IMR-90 (cell line): ENCODE measurements around the gene COQ2. TPM values are rescaled to one million over a fixed set of nuclear protein-coding genes. Genes with fewer than 3 reads are reported as not detected.

Source experiments
- ATAC-seq: fragments of 200-7000 bp; cut with Tn5 transposase; 2 replicates; pipeline ENCODE4 v1.9.1; 2020; ENCODE audit warnings: low read depth, mild to moderate bottlenecking, moderate library complexity
- BruUV-seq: library from RNA; stranded (reverse); fragments of 400-500 nt; replicated peaks from 2 replicates; lab custom pipeline; 2021; lab: Mats Ljungman, UMichigan
- CTCF ChIA-PET: fragments of 300-600 bp; formaldehyde crosslinking; extraction: SDS; loops from one replicate; lab custom pipeline; 2021; ENCODE audit warnings: antibody characterized with exemption; lab: Yijun Ruan, JAX
- POLR2A ChIA-PET: fragments of 300-600 bp; sonication (Branson Sonifier 250); formaldehyde crosslinking; loops from one replicate; lab custom pipeline; 2022; ENCODE audit warnings: antibody characterized with exemption; ENCODE audit not compliant: unreplicated experiment; lab: Charles Lee
- DNase-seq: peaks from one replicate; pipeline ENCODE4 v3.0.0; 2013
- H2AFZ ChIP-seq: replicated peaks from 2 replicates; pipeline ENCODE3; 2013; ENCODE audit warnings: low read length, mild to moderate bottlenecking; ENCODE audit not compliant: poor library complexity
- H2AK5ac ChIP-seq: 2 replicates; pipeline ENCODE4 v1.6.1; 2013; ENCODE audit warnings: low read depth, low read length, inconsistent platforms
- H2AK9ac ChIP-seq: replicated peaks from 2 replicates; pipeline ENCODE3; 2013; ENCODE audit warnings: mild to moderate bottlenecking, low read depth, low read length, moderate library complexity; ENCODE audit not compliant: poor library complexity
- H2BK120ac ChIP-seq: 2 replicates; pipeline ENCODE4 v1.6.1; 2013; ENCODE audit warnings: low read depth, low read length, inconsistent platforms
- H2BK15ac ChIP-seq: 3 replicates; pipeline ENCODE4 v1.6.1; 2013; ENCODE audit warnings: low read depth, low read length, inconsistent platforms
- H2BK20ac ChIP-seq: 2 replicates; pipeline ENCODE4 v1.6.1; 2013; ENCODE audit warnings: low read depth, mild to moderate bottlenecking, inconsistent platforms, low read length, moderate library complexity
- H2BK5ac ChIP-seq: 2 replicates; pipeline ENCODE4 v1.6.1; 2013; ENCODE audit warnings: mild to moderate bottlenecking, low read depth, low read length, inconsistent platforms; ENCODE audit not compliant: poor library complexity, severe bottlenecking
- H3K14ac ChIP-seq: replicated peaks from 2 replicates; pipeline ENCODE4 v1.6.1; 2013; ENCODE audit warnings: low read depth, low read length, inconsistent platforms
- H3K18ac ChIP-seq: 2 replicates; pipeline ENCODE4 v1.6.1; 2013; ENCODE audit warnings: low read depth, low read length, control low read depth
- H3K23ac ChIP-seq: 2 replicates; pipeline ENCODE4 v1.6.1; 2013; ENCODE audit warnings: low read depth, low read length, inconsistent platforms
- H3K27ac ChIP-seq: 2 replicates; pipeline ENCODE4 v1.5.1; 2013; ENCODE audit warnings: mild to moderate bottlenecking, control low read depth, low read length; ENCODE audit not compliant: insufficient read depth
- H3K27me3 ChIP-seq: 2 replicates; pipeline ENCODE4 v1.6.1; 2013; ENCODE audit warnings: low read length; ENCODE audit not compliant: control insufficient read depth, insufficient read depth
- H3K36me3 ChIP-seq: 2 replicates; pipeline ENCODE4 v1.6.1; 2013; ENCODE audit warnings: low read length, mixed read lengths; ENCODE audit not compliant: control insufficient read depth, insufficient read depth
- H3K4ac ChIP-seq: 2 replicates; pipeline ENCODE4 v1.6.1; 2013; ENCODE audit warnings: low read depth, low read length, inconsistent platforms
- H3K4me1 ChIP-seq: 2 replicates; pipeline ENCODE4 v1.6.1; 2013; ENCODE audit warnings: low read length, mixed read lengths; ENCODE audit not compliant: control insufficient read depth, insufficient read depth
- H3K4me2 ChIP-seq: 2 replicates; pipeline ENCODE4 v1.6.1; 2013; ENCODE audit warnings: low read depth, mild to moderate bottlenecking, control low read depth, low read length, moderate library complexity
- H3K4me3 ChIP-seq: 2 replicates; pipeline ENCODE4 v1.5.1; 2013; ENCODE audit warnings: low read depth, mild to moderate bottlenecking, control low read depth, low read length, moderate library complexity; ENCODE audit not compliant: insufficient read depth
- H3K56ac ChIP-seq: 2 replicates; pipeline ENCODE4 v1.6.1; 2013; ENCODE audit warnings: low read length, inconsistent platforms; ENCODE audit not compliant: insufficient read depth; ENCODE audit errors: extremely low read depth
- H3K79me1 ChIP-seq, 2 experiments: 2 replicates each; pipeline ENCODE4 v1.6.1; 2013; ENCODE audit warnings: low read length in 2 of 2, inconsistent platforms in 1 of 2, low read depth in 1 of 2
- H3K9ac ChIP-seq: 2 replicates; pipeline ENCODE4 v1.6.1; 2013; ENCODE audit warnings: low read depth, low read length, control low read depth
- H3K9me1 ChIP-seq: 2 replicates; pipeline ENCODE4 v1.6.1; 2013; ENCODE audit warnings: low read length, inconsistent platforms; ENCODE audit not compliant: insufficient read depth
- H3K9me3 ChIP-seq: 2 replicates; pipeline ENCODE4 v1.6.1; 2013; ENCODE audit warnings: low read length; ENCODE audit not compliant: control insufficient read depth, insufficient read depth
- H4K20me1 ChIP-seq: 2 replicates; pipeline ENCODE4 v1.6.1; 2013; ENCODE audit warnings: low read length, inconsistent platforms; ENCODE audit not compliant: insufficient read depth
- H4K5ac ChIP-seq: 2 replicates; pipeline ENCODE4 v1.6.1; 2013; ENCODE audit warnings: mild to moderate bottlenecking, low read depth, low read length, control low read depth
- H4K8ac ChIP-seq, 2 experiments: 2 replicates each; pipeline ENCODE4 v1.6.1; 2013; ENCODE audit warnings: low read depth in 2 of 2, low read length in 2 of 2, control low read depth in 1 of 2, inconsistent platforms in 1 of 2
- H4K91ac ChIP-seq: 2 replicates; pipeline ENCODE4 v1.6.1; 2013; ENCODE audit warnings: low read depth, low read length, inconsistent platforms; ENCODE audit not compliant: insufficient read depth
- BHLHE40 ChIP-seq: fragments of 150-350 bp; IDR thresholded peaks from 2 replicates; pipeline ENCODE4 v1.6.1; 2016; ENCODE audit warnings: mild to moderate bottlenecking, low read depth, low read length
- CEBPB ChIP-seq: IDR thresholded peaks from 2 replicates; pipeline ENCODE4 v1.6.1; 2012; ENCODE audit warnings: low read depth, low read length, improper control_type of control experiment
- CHD1 ChIP-seq: IDR thresholded peaks from 2 replicates; pipeline ENCODE4 v1.6.1; 2012; ENCODE audit warnings: low read depth, low read length, improper control_type of control experiment
- FOS ChIP-seq: fragments of 150-350 bp; IDR thresholded peaks from 2 replicates; pipeline ENCODE4 v1.6.1; 2016; ENCODE audit warnings: low read depth, low read length
- MAFK ChIP-seq: IDR thresholded peaks from 2 replicates; pipeline ENCODE4 v1.6.1; 2012; ENCODE audit warnings: low read depth, low read length, improper control_type of control experiment
- MAZ ChIP-seq: IDR thresholded peaks from 2 replicates; pipeline ENCODE4 v1.6.1; 2012; ENCODE audit warnings: low read depth, mild to moderate bottlenecking, low read length, improper control_type of control experiment, moderate library complexity, borderline replicate concordance
- MXI1 ChIP-seq: IDR thresholded peaks from 2 replicates; pipeline ENCODE4 v1.6.1; 2012; ENCODE audit warnings: low read depth, mild to moderate bottlenecking, low read length, moderate library complexity, borderline replicate concordance
- NFE2L2 ChIP-seq: fragments of 150-350 bp; IDR thresholded peaks from 2 replicates; pipeline ENCODE4 v1.6.1; 2016; ENCODE audit warnings: low read depth, mild to moderate bottlenecking, low read length
- POLR2A ChIP-seq: IDR thresholded peaks from 2 replicates; pipeline ENCODE4 v1.6.1; 2012; ENCODE audit warnings: mild to moderate bottlenecking, low read depth, low read length
- RAD21 ChIP-seq: IDR thresholded peaks from 2 replicates; pipeline ENCODE4 v1.6.1; 2012; ENCODE audit warnings: low read length, improper control_type of control experiment
- RCOR1 ChIP-seq: IDR thresholded peaks from 2 replicates; pipeline ENCODE4 v1.6.1; 2012; ENCODE audit warnings: mild to moderate bottlenecking, low read length, improper control_type of control experiment; ENCODE audit not compliant: insufficient replicate concordance
- RFX5 ChIP-seq: IDR thresholded peaks from 2 replicates; pipeline ENCODE4 v1.8.0; 2012; ENCODE audit warnings: low read depth, mild to moderate bottlenecking, low read length, moderate library complexity
- SMC3 ChIP-seq: fragments of 150-350 bp; IDR thresholded peaks from 2 replicates; pipeline ENCODE4 v1.6.1; 2016; ENCODE audit warnings: low read depth, mild to moderate bottlenecking, antibody characterized with exemption, low read length, moderate library complexity
- WGBS, 2 experiments: methylation state at CpG; one replicate each; pipeline versions ENCODE4 v1.1.5 to v1.1.7; 2013; ENCODE audit warnings: missing lambda C conversion rate in 2 of 2; ENCODE audit not compliant: insufficient read length in 1 of 2; ENCODE audit errors: extremely low coverage in 2 of 2; 5-methylcytosine and 5-hydroxymethylcytosine counted together
- dilution Hi-C: fragments of 300-500 bp; cut with HindIII; formaldehyde crosslinking; loops from one replicate; pipeline ENCODE4 v1.14.3; 2018; ENCODE audit warnings: low sequenced_read_pairs; ENCODE audit not compliant: unreplicated experiment
- in situ Hi-C: fragments of 300-500 bp; cut with MboI; formaldehyde crosslinking; loops from 3 replicates; pipeline ENCODE4 v1.14.3; 2019; ENCODE audit warnings: low sequenced_read_pairs, inconsistent platforms, mixed read lengths
- intact Hi-C: fragments of 100-400 bp; cut with micrococcal nuclease; formaldehyde crosslinking; loops from 2 replicates; pipeline ENCODE4 v1.10.0; 2022
- polyA plus RNA-seq, 3 experiments: library from polyadenylated mRNA; depleted of rRNA; stranded (reverse); fragments of >200 nt; gene quantifications; 2 replicates each; pipeline ENCODE4 v1.2.3, GENCODE V29; 2012; ENCODE audit warnings: low replicate concordance in 1 of 3
- total RNA-seq: library from RNA; depleted of rRNA; stranded (reverse); fragments of >200 nt; gene quantifications from 2 replicates; pipeline ENCODE4 v1.2.3, GENCODE V29; 2012
- TF ChIP-seq, protein P1 (sequence below): fragments of 150-350 bp; IDR thresholded peaks from 2 replicates; pipeline ENCODE4 v1.6.1; 2017; ENCODE audit warnings: mild to moderate bottlenecking, antibody characterized with exemption, low read length, low read depth
- TF ChIP-seq, protein P2 (sequence below): conservative IDR thresholded peaks from 2 replicates; pipeline ENCODE4 v1.5.1; 2012; ENCODE audit warnings: mild to moderate bottlenecking, low read depth, low read length, improper control_type of control experiment
- TF ChIP-seq, protein P3 (sequence below): fragments of 150-350 bp; IDR thresholded peaks from 2 replicates; pipeline ENCODE4 v1.6.1; 2016; ENCODE audit warnings: low read depth, mild to moderate bottlenecking, low read length, moderate library complexity, borderline replicate concordance

Gene COQ2
- total and polyA plus RNA-seq, 2 of the 4 experiments (the other 2 are of a cell fraction), result 7.3 to 7.4 TPM

DNA sequence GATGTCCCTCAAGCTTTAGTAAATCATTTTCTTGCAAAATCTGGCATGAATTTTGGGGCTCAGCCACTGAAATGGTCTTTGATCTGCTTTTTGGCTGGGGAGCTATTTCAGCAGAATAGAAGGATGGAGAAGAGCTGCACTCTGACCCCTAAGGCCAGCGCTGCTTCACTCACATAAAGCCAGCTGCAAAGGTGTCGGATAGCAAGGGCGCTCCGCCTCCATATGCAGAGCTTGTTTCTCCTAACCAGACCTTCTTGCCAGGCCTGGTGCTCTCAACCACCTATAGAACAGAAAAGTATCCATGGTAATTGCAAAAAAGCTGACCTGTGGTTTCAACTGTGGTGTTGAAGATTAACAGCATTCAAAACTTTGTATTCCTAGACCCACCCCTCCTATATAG, 24.1 kb upstream of the COQ2 start:
- ChIA-PET CTCF (interaction anchor here (0.6 kb wide), 1 partner anchor 48 kb away, joined by 3 read pairs; no protein-coding TSS in a partner anchor), POLR2A (no interaction called here)
- no peaks in the 10 kb centered on the region for H3K79me1 ChIP-seq
- no peak overlapping the region for H2AFZ ChIP-seq
- no peak for DNase-seq
- no peak overlapping the region for H3K18ac ChIP-seq
- H2AK9ac ChIP-seq, result no peak overlapping the region
- no peak overlapping the region for H3K14ac ChIP-seq
- no peak overlapping the region for H3K56ac ChIP-seq
- H2AK5ac ChIP-seq, result no peak overlapping the region
- in situ Hi-C loops (no loop called here), intact Hi-C loops (no loop called here), dilution Hi-C loops (no loop called here)
- H2BK120ac ChIP-seq, result no peak overlapping the region
- H3K9me1 ChIP-seq, result no peaks in the 10 kb centered on the region
- H4K91ac ChIP-seq, result no peak overlapping the region
- H4K20me1 ChIP-seq, result no peaks in the 10 kb centered on the region
- no peak overlapping the region for H4K8ac ChIP-seq
- no peak overlapping the region for H2BK5ac ChIP-seq
- no peak overlapping the region for H3K4ac ChIP-seq
- no peak overlapping the region for H3K23ac ChIP-seq
- H3K9me3 ChIP-seq, result no peaks in the 10 kb centered on the region
- BruUV-seq, result no TSS peak
- no peak overlapping the region for H3K4me3 ChIP-seq
- H2BK15ac ChIP-seq, result no peak overlapping the region
- TF ChIP-seq RCOR1, result no peak
- no peak for TF ChIP-seq RFX5
- TF ChIP-seq NFE2L2, result no peak
- TF ChIP-seq, protein P1, sequence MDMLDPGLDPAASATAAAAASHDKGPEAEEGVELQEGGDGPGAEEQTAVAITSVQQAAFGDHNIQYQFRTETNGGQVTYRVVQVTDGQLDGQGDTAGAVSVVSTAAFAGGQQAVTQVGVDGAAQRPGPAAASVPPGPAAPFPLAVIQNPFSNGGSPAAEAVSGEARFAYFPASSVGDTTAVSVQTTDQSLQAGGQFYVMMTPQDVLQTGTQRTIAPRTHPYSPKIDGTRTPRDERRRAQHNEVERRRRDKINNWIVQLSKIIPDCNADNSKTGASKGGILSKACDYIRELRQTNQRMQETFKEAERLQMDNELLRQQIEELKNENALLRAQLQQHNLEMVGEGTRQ, result no peak
- TF ChIP-seq CHD1, result no peak
- TF ChIP-seq, protein P2, sequence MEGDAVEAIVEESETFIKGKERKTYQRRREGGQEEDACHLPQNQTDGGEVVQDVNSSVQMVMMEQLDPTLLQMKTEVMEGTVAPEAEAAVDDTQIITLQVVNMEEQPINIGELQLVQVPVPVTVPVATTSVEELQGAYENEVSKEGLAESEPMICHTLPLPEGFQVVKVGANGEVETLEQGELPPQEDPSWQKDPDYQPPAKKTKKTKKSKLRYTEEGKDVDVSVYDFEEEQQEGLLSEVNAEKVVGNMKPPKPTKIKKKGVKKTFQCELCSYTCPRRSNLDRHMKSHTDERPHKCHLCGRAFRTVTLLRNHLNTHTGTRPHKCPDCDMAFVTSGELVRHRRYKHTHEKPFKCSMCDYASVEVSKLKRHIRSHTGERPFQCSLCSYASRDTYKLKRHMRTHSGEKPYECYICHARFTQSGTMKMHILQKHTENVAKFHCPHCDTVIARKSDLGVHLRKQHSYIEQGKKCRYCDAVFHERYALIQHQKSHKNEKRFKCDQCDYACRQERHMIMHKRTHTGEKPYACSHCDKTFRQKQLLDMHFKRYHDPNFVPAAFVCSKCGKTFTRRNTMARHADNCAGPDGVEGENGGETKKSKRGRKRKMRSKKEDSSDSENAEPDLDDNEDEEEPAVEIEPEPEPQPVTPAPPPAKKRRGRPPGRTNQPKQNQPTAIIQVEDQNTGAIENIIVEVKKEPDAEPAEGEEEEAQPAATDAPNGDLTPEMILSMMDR, result no peak
- TF ChIP-seq POLR2A, result no peak
- TF ChIP-seq BHLHE40, result no peak
- TF ChIP-seq RAD21, result no peak
- TF ChIP-seq MAZ, result no peak
- no peak for TF ChIP-seq FOS
- no peak for TF ChIP-seq MXI1
- no peak for TF ChIP-seq CEBPB
- TF ChIP-seq, protein P3, sequence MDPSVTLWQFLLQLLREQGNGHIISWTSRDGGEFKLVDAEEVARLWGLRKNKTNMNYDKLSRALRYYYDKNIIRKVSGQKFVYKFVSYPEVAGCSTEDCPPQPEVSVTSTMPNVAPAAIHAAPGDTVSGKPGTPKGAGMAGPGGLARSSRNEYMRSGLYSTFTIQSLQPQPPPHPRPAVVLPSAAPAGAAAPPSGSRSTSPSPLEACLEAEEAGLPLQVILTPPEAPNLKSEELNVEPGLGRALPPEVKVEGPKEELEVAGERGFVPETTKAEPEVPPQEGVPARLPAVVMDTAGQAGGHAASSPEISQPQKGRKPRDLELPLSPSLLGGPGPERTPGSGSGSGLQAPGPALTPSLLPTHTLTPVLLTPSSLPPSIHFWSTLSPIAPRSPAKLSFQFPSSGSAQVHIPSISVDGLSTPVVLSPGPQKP, result no peak
- TF ChIP-seq MAFK, result no peak
- no peak for TF ChIP-seq SMC3
- no peaks in the 10 kb centered on the region for H3K36me3 ChIP-seq
- no peak overlapping the region for H3K27ac ChIP-seq
- no peak overlapping the region for H2BK20ac ChIP-seq
- no CpG with 5 or more reads among the region's 4 CpGs for WGBS, 2 experiments
- H3K4me2 ChIP-seq, result no peak overlapping the region
- no peak overlapping the region for H4K5ac ChIP-seq
- no peaks in the 10 kb centered on the region for H3K4me1 ChIP-seq
- ATAC-seq, result no peak
- H3K27me3 ChIP-seq, result peaks cover 13% of the 10 kb centered on the region
- no peak overlapping the region for H3K9ac ChIP-seq
